ENCODE measurements around the gene NBPF6. TPM values are rescaled to one million over a fixed set of nuclear protein-coding genes. Genes with fewer than 3 reads are reported as not detected.
"Not testable (repeated sequence)": the region's sequence is repeated elsewhere in the genome, so short reads cannot be mapped to it uniquely, and the experiment has no call there.

Gene NBPF6
- total RNA-seq, 1 donor from 2014 or later = not detected

GRCh38 chr1:108470750-108471149, 20.6 kb downstream of the NBPF6 start:
- not testable (repeated sequence) for FAIRE-seq; H3K36me3 ChIP-seq (ENCODE audit: control insufficient read depth, insufficient read depth, low read length); DNase-seq (ENCODE audit: low read depth); H3K27me3 ChIP-seq (ENCODE audit: control insufficient read depth, insufficient read depth, low read length); H3K4me3 ChIP-seq (ENCODE audit: low read depth, low read length)

GRCh38 chr1:108474516-108474915, 24.4 kb downstream of the NBPF6 start:
- H3K27me3 ChIP-seq (ENCODE audit: control insufficient read depth, insufficient read depth, low read length); H3K36me3 ChIP-seq (ENCODE audit: control insufficient read depth, insufficient read depth, low read length); FAIRE-seq; H3K4me3 ChIP-seq (ENCODE audit: low read depth, low read length); DNase-seq (ENCODE audit: low read depth): not testable (repeated sequence)

GRCh38 chr1:108478429-108479015, 28.4 kb downstream of the NBPF6 start:
- no peak for DNase-seq (ENCODE audit: low read depth)
- Histone ChIP-seq H3K36me3 (ENCODE audit: control insufficient read depth, insufficient read depth, low read length) (no peaks in the 10 kb centered on the region), H3K4me3 (ENCODE audit: low read depth, low read length) (no peak overlapping the region), H3K27me3 (ENCODE audit: control insufficient read depth, insufficient read depth, low read length) (no peaks in the 10 kb centered on the region)
- no peak for TF ChIP-seq CTCF (IDR thresholded peaks at IDR 0.05; ENCODE audit: insufficient read depth, low read length, severe bottlenecking)
- no peak for FAIRE-seq

GRCh38 chr1:108482708-108483107, 32.6 kb downstream of the NBPF6 start:
- H3K36me3 ChIP-seq (ENCODE audit: control insufficient read depth, insufficient read depth, low read length) = no peaks in the 10 kb centered on the region
- no peaks in the 10 kb centered on the region for H3K27me3 ChIP-seq (ENCODE audit: control insufficient read depth, insufficient read depth, low read length)
- DNase-seq (ENCODE audit: low read depth) = no peak
- H3K4me3 ChIP-seq (ENCODE audit: low read depth, low read length) = no peak overlapping the region
- FAIRE-seq = no peak
- no peak for TF ChIP-seq CTCF (IDR thresholded peaks at IDR 0.05; ENCODE audit: insufficient read depth, low read length, severe bottlenecking)

- FAIRE-seq = not testable (repeated sequence)
Measured at GRCh38 chr1:108485990-108486389, 35.8 kb downstream of the NBPF6 start.

GRCh38 chr1:108486707-108487106, 36.6 kb downstream of the NBPF6 start:
- not testable (repeated sequence) for FAIRE-seq

More at GRCh38 chr1:108485990-108486389, 35.8 kb downstream of the NBPF6 start:
- DNase-seq (ENCODE audit: low read depth); H3K4me3 ChIP-seq (ENCODE audit: low read depth, low read length); H3K36me3 ChIP-seq (ENCODE audit: control insufficient read depth, insufficient read depth, low read length); H3K27me3 ChIP-seq (ENCODE audit: control insufficient read depth, insufficient read depth, low read length): not testable (repeated sequence)

GRCh38 chr1:108495008-108495407, 44.9 kb downstream of the NBPF6 start:
- H3K4me3 ChIP-seq (ENCODE audit: low read depth, low read length); DNase-seq (ENCODE audit: low read depth); H3K27me3 ChIP-seq (ENCODE audit: control insufficient read depth, insufficient read depth, low read length); FAIRE-seq; H3K36me3 ChIP-seq (ENCODE audit: control insufficient read depth, insufficient read depth, low read length): not testable (repeated sequence)

More at GRCh38 chr1:108486707-108487106, 36.6 kb downstream of the NBPF6 start:
- H3K36me3 ChIP-seq (ENCODE audit: control insufficient read depth, insufficient read depth, low read length); H3K4me3 ChIP-seq (ENCODE audit: low read depth, low read length); DNase-seq (ENCODE audit: low read depth); H3K27me3 ChIP-seq (ENCODE audit: control insufficient read depth, insufficient read depth, low read length): not testable (repeated sequence)

- DNase-seq (ENCODE audit: low read depth) = not testable (repeated sequence)
Measured at GRCh38 chr1:108496856-108497255, 46.7 kb downstream of the NBPF6 start.

GRCh38 chr1:108502138-108502537, 52.0 kb downstream of the NBPF6 start:
- H3K4me3 ChIP-seq (ENCODE audit: low read depth, low read length) = no peak overlapping the region
- TF ChIP-seq CTCF (IDR thresholded peaks at IDR 0.05; ENCODE audit: insufficient read depth, low read length, severe bottlenecking) = no peak
- FAIRE-seq (no peak), DNase-seq (ENCODE audit: low read depth) (no peak)
- no peaks in the 10 kb centered on the region for H3K36me3 ChIP-seq (ENCODE audit: control insufficient read depth, insufficient read depth, low read length)
- H3K27me3 ChIP-seq (ENCODE audit: control insufficient read depth, insufficient read depth, low read length) = no peaks in the 10 kb centered on the region

More at GRCh38 chr1:108496856-108497255, 46.7 kb downstream of the NBPF6 start:
- H3K36me3 ChIP-seq (ENCODE audit: control insufficient read depth, insufficient read depth, low read length); H3K27me3 ChIP-seq (ENCODE audit: control insufficient read depth, insufficient read depth, low read length); FAIRE-seq; H3K4me3 ChIP-seq (ENCODE audit: low read depth, low read length): not testable (repeated sequence)

All from bronchial epithelial cell (primary cell).